GM19043 (cell line): ENCODE results near the gene FAM72B.
"Not testable (repeated sequence)": the region's sequence is repeated elsewhere in the genome, so short reads cannot be mapped to it uniquely, and the experiment has no call there.

Source experiments
- ATAC-seq: cut with Tn5 transposase; IDR thresholded peaks from one replicate; pipeline ENCODE4 v1.9.1; 2021; ENCODE audit warnings: low read depth; ENCODE audit not compliant: unreplicated experiment

FAM72B gene

DNA sequence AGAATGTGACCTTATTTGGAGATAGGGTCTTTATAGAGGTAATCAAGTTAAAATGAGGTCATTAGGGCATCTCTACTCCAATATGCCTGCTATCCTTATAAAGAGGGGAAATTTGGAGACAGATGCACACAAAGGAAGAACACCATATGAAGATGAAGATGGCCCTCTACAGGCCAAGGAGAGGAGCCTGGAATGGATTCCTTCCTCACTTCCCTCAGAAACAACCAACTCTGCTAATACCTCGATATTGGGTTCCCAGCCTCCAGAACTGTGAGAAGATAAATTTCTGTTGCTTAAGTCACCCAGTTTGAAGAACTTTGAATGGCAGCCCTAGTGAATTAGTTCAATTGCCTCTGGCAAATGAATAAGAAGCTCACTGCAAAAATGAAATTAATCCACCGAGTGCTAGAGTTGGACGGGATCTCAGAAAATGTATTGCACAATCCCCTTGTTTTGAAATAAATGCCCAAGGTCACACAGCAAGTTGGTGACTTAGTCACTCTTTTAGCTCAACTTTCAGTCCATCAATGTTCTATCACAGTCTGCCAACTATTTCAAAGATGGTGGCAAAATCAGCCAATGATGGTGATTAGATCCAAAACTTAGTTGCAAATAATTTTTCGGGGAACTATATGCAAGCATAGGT, 27.1 kb downstream of the FAM72B start:
- ATAC-seq: not testable (repeated sequence)

- ATAC-seq: not testable (repeated sequence)
These were observed 28.3 kb downstream of the FAM72B start for GRCh38 chr1:121155671-121156358.

GRCh38 chr1:121154811-121155210, 29.3 kb downstream of the FAM72B start:
- ATAC-seq: not testable (repeated sequence)

DNA sequence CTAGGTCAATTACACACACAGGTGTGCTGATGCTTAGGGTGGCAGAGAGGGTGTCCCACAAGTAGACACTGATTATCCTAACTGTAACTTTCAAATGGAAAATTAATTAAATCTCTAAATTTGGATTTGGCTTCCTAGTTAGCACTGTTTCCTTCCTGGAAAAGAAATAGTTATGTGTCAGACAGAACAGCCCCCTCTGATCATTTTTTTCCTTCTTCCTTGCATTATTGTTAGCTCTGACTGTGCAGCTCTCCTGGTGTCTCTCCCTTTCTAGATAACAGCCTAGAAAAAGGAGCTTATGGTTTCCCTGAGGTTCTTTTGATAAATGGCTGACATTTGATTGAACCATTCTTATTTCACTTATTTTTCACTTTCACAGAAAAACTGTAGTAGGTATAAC, 31.4 kb downstream of the FAM72B start:
- ATAC-seq: not testable (repeated sequence)

GRCh38 chr1:121151294-121151693, 32.8 kb downstream of the FAM72B start:
- ATAC-seq: not testable (repeated sequence)

DNA sequence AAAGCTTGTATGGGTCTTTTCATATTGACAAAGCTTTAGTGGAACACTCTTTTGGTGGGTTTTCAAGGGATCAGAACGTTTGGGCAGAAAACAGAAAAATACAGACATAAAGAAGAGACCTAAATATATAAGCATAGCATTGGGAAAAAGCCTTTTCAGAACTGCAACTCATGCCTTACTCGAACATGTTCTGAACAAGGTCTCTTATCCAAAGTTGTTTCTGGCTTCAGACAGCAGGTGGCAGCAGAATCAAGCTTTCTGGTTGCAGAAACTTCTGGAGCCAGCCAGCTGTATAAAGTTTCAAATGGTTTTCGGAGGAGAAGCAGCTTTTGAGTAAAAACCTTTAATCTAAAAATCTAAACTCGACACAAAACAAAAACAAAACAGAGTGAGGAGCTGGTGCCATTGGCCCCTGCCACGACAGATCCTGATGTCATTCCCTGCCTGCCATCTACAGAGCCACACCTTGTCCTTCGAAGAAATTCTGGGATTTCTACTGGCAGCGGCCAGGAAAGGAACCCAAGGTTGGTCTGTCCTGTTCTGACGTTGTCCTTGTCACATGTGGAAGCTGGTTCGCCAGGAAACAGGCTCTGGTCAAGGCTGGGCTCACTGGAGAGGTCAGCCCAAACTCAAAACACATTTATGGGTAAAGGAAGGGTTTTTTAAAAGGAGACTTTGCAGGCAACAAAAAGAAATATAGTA, 35.5 kb downstream of the FAM72B start:
- ATAC-seq: not testable (repeated sequence)

DNA sequence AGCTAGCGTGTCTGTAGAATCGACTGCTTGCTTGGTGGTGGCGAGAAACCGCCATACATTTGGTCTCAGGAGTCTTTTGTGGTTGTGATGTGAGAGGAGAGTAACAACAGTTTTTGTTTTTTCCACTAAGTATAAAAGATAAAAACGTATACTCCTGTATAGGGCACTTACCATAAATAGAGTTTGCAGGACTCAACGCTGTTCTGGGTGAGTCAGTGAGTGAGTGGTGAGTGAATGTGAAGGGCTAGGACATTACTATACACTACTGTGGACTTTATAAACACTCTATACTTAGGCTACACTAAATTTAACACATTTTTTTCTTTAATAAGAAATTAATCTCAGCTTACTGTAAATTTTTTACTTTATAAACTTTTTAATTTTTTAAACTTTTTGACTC, 43.7 kb downstream of the FAM72B start:
- ATAC-seq: not testable (repeated sequence)

- not testable (repeated sequence) for ATAC-seq
These were observed 52.6 kb downstream of the FAM72B start for GRCh38 chr1:121131494-121131893.

- ATAC-seq: not testable (repeated sequence)
These were observed 65.7 kb downstream of the FAM72B start for GRCh38 chr1:121118480-121118824.
